ENCODE measurements around the gene IRX2.

GRCh38 chr5:2755076-2755680 lies 3.7 kb upstream of the IRX2 start:
- TF ChIP-seq CTCF (IDR thresholded peaks at IDR 0.05; ENCODE audit: low read depth, low read length) (no peak), EZH2phosphoT487 (IDR thresholded peaks at IDR 0.05; ENCODE audit: low read depth) (no peak)

Measured in OCI-LY3 (cell line).